ENCODE results near the gene TCP11L1.
"Not testable (repeated sequence)": the region's sequence is repeated elsewhere in the genome, so short reads cannot be mapped to it uniquely, and the experiment has no call there.

TCP11L1 gene

GRCh38 chr11:33068611-33069340 lies 29.4 kb downstream of the TCP11L1 start:
- DNase-seq: no peak

- DNase-seq: no peak
Measured at GRCh38 chr11:33072465-33072864, 33.1 kb downstream of the TCP11L1 start.

- no peak for DNase-seq
Measured at GRCh38 chr11:33083918-33084317, 44.5 kb downstream of the TCP11L1 start.

GRCh38 chr11:33086017-33086416 lies 46.6 kb downstream of the TCP11L1 start:
- DNase-seq: no peak

- DNase-seq: no peak
Measured at GRCh38 chr11:33089776-33090175, 50.4 kb downstream of the TCP11L1 start.

- DNase-seq: no peak
Measured at GRCh38 chr11:33094157-33094556, 54.8 kb downstream of the TCP11L1 start.

GRCh38 chr11:33103836-33104235 lies 64.5 kb downstream of the TCP11L1 start:
- no peak for DNase-seq

GRCh38 chr11:33109294-33109895 lies 70.0 kb downstream of the TCP11L1 start:
- no peak for DNase-seq

- DNase-seq: no peak
Measured at GRCh38 chr11:33110083-33110482, 70.7 kb downstream of the TCP11L1 start.

GRCh38 chr11:33116535-33116934 lies 77.2 kb downstream of the TCP11L1 start:
- DNase-seq: no peak

GRCh38 chr11:33122696-33123095 lies 83.3 kb downstream of the TCP11L1 start:
- not testable (repeated sequence) for DNase-seq
